BLaER1 (cell line): Measurements from ENCODE around the gene KANK4.

Source experiments
- H3K27ac ChIP-seq: shearing (Covaris generic); formaldehyde crosslinking; 2 replicates; pipeline ENCODE4 v1.8.1; 2022
- H3K27me3 ChIP-seq: shearing (Covaris generic); formaldehyde crosslinking; 2 replicates; pipeline ENCODE4 v1.8.1; 2022
- H3K36me3 ChIP-seq: shearing (Covaris generic); formaldehyde crosslinking; 2 replicates; pipeline ENCODE4 v1.8.1; 2022
- H3K4me1 ChIP-seq: shearing (Covaris generic); formaldehyde crosslinking; 2 replicates; pipeline ENCODE4 v1.8.1; 2022
- H3K4me2 ChIP-seq: shearing (Covaris generic); formaldehyde crosslinking; 2 replicates; pipeline ENCODE4 v1.8.1; 2022
- H3K4me3 ChIP-seq: shearing (Covaris generic); formaldehyde crosslinking; 2 replicates; pipeline ENCODE4 v1.8.1; 2022
- H3K9ac ChIP-seq: shearing (Covaris generic); formaldehyde crosslinking; 2 replicates; pipeline ENCODE4 v1.8.1; 2022
- H3K9me3 ChIP-seq: shearing (Covaris generic); formaldehyde crosslinking; 2 replicates; pipeline ENCODE4 v1.8.1; 2022
- H4K20me1 ChIP-seq: shearing (Covaris generic); formaldehyde crosslinking; 2 replicates; pipeline ENCODE4 v1.8.1; 2022
- Cebpa-rat ChIP-seq: shearing (Covaris generic); IDR thresholded peaks from 2 replicates; pipeline ENCODE4 v1.8.1; 2022

KANK4 gene

DNA sequence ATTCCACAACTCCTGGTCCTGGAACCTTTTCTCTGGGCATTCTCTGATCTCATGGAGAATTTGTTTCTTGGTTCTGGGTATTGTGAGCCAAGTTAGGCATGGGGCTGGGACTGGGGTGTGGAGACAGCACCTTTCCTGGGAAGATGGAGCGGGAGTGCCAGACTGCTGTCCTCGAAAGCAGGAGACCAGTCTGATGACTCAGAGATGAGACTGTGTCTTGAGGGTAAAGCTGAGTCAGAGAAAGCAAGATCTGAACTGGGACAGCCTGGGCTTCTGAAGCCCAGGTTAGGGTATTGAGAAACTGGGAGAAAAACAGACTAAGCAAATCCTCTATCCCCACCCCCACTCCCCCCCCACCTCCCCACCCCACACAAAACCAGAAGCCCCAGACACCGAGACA is 2.2 kb upstream of the KANK4 start:
- H3K27me3 ChIP-seq, result peaks cover 39% of the 10 kb centered on the region
- no peaks in the 10 kb centered on the region for H4K20me1 ChIP-seq
- H3K4me3 ChIP-seq, result no peak overlapping the region
- H3K27ac ChIP-seq, result no peak overlapping the region
- no peak overlapping the region for H3K4me2 ChIP-seq
- peaks cover 23% of the 10 kb centered on the region for H3K9me3 ChIP-seq
- H3K9ac ChIP-seq, result no peak overlapping the region
- no peak for TF ChIP-seq Cebpa-rat
- no peaks in the 10 kb centered on the region for H3K4me1 ChIP-seq
- no peaks in the 10 kb centered on the region for H3K36me3 ChIP-seq

DNA sequence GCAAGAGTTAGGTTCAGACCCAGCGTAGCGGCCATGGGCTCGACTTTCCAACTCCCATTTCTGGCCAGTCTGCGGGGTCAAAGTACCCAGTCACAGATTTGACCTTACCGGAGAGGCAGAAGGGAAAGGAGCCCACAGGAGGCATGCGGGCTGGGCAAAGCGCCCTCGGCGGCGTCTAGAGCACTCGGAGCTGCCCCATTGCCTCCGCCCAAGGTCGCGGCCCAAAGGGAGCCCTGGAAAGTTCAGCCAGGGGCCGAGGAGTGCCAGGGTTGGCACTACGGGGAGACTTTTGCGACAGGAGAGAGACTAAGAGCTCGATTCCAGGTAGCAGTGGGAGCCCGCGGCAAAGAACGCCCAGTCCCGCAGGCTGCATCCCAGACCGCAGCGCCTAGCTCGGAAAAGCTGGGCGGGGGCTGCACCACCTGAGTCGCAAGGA is 896 bp downstream of the KANK4 start:
- Histone ChIP-seq H3K27me3 (peaks cover 39% of the 10 kb centered on the region), H4K20me1 (no peaks in the 10 kb centered on the region), H3K4me1 (no peaks in the 10 kb centered on the region), H3K4me2 (no peak overlapping the region), H3K4me3 (no peak overlapping the region), H3K9me3 (peaks cover 23% of the 10 kb centered on the region), H3K27ac (no peak overlapping the region), H3K9ac (no peak overlapping the region), H3K36me3 (no peaks in the 10 kb centered on the region)
- no peak for TF ChIP-seq Cebpa-rat

DNA sequence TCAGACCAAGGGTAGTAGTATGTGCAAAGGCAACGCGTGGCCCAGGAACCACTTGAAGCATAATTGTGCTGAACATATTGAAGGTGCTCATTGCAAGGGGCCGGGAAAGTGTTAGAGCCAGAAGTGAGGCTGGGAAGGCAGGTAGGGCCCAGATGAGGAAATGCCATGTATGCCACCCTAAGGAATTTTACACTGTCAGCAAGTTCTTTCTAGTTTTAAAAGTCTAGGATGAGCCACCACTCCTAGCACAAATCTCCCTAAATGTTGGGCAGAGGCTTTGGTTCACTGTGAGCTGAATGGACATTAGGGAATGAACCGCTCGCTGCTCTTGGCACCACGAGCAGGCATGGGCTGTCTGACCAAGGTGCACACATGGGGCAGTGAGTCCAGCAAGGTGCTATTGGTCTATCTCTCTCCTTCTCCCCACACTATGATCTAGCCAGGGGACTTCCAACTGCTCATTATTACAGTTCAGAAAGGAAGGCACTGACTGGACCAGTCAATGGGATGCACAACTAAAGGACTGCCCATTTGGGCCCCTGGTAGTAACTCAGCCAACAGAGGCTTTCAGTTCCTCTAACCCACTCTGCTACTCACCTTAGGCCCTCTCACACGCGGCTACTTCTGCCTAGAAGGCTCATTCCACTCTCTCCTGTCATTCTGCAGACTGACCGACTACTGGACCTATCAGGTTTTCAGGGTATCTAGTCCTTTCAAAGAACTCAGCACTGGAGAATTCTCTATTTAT is 2.0 kb downstream of the KANK4 start:
- H3K9me3 ChIP-seq, result peaks cover 23% of the 10 kb centered on the region
- H3K36me3 ChIP-seq, result no peaks in the 10 kb centered on the region
- no peak overlapping the region for H3K27ac ChIP-seq
- H3K9ac ChIP-seq, result no peak overlapping the region
- H3K4me1 ChIP-seq, result no peaks in the 10 kb centered on the region
- H3K27me3 ChIP-seq, result peaks cover 39% of the 10 kb centered on the region
- H3K4me2 ChIP-seq, result no peak overlapping the region
- H3K4me3 ChIP-seq, result no peak overlapping the region
- no peak for TF ChIP-seq Cebpa-rat
- no peaks in the 10 kb centered on the region for H4K20me1 ChIP-seq

DNA sequence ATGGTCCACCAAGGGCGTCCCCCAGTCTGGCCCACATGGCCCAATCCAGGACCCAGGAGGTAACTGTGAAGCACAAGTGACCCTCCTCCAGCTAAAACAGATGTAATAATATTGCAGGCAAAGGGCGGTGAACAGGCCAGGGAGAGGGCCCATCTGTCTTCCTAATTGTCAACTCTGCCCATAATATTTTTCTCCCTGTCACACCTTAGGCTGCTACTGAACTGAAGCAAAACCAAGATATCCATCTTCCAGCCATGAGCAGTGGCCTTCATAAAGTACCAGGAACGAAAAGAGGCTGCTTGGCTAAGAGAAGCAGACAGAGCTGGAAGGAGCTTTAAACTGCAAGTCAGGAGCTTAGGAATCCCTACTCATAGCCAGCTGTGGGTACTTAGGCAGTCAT is 3.1 kb downstream of the KANK4 start:
- no peaks in the 10 kb centered on the region for H3K36me3 ChIP-seq
- H3K27me3 ChIP-seq, result peaks cover 39% of the 10 kb centered on the region
- H3K9ac ChIP-seq, result no peak overlapping the region
- H3K4me2 ChIP-seq, result no peak overlapping the region
- no peaks in the 10 kb centered on the region for H4K20me1 ChIP-seq
- peaks cover 6% of the 10 kb centered on the region for H3K4me1 ChIP-seq
- no peak overlapping the region for H3K27ac ChIP-seq
- TF ChIP-seq Cebpa-rat, result no peak
- H3K4me3 ChIP-seq, result no peak overlapping the region
- H3K9me3 ChIP-seq, result peaks cover 23% of the 10 kb centered on the region

DNA sequence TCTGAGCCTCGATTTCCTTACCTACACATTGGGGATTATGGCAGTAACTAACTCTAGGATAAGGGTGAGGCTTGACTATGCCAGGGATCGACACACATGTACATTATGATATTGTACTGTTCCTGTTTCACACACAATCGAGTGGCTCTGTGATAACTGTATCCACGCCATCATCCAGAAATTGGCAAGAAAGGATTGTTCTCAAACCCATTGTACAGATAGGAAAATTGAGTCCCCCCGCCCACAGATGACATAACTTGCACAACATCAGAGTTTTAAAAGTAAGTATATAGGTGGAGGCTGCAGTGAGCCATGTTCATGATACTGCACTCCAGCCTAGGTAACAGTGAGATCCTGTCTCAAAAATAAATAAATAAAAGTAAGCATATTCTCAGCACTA is 3.8 kb downstream of the KANK4 start:
- no peak overlapping the region for H3K4me2 ChIP-seq
- no peak overlapping the region for H3K9ac ChIP-seq
- H3K4me3 ChIP-seq, result no peak overlapping the region
- no peaks in the 10 kb centered on the region for H3K36me3 ChIP-seq
- peaks cover 7% of the 10 kb centered on the region for H3K4me1 ChIP-seq
- H4K20me1 ChIP-seq, result no peaks in the 10 kb centered on the region
- no peak for TF ChIP-seq Cebpa-rat
- peaks cover 33% of the 10 kb centered on the region for H3K27me3 ChIP-seq
- H3K27ac ChIP-seq, result no peak overlapping the region
- H3K9me3 ChIP-seq, result peaks cover 23% of the 10 kb centered on the region

DNA sequence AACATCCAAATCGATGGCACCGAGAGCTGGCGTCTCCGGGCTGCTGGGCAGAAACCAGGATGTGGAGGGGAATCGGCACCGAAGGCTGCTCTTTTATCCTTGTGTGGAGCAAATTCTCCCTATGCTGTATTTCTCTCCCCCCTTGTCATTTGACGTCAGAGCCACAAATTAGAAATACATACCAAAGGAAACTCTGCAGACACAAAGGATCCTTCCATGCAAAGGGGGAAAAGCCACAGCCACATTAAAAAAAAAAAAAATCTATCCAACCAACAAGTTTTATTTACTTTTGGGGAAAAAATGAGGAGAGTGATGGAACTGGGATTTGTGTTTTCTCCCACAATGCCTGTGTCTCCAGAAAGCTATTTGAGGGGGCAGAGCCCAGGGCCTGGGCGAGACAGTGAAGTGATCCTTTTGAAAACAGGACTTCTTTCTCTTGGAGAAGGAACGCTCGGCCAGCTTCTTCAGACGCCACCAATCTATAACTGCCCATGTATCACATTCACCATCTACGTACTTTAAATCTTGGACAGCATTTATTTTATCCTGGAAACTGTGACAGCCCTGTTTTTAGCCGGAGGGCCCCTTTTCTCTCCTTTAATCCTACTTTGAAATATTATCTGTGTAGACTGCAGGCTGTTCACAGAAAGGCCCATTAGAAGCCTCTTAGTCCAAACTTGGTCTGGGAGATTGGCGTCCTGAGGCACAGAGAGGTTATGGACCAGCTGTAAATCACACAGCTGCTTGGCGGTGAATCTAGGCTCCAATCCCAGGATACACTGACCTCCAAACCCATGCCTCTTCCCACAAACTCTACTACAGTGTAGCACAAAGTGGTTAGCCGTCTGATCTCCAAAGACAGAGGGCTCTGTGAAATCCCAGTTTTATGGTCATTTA is 4.5 kb downstream of the KANK4 start:
- H3K4me2 ChIP-seq, result no peak overlapping the region
- no peak overlapping the region for H3K9ac ChIP-seq
- no peak overlapping the region for H3K27ac ChIP-seq
- H3K9me3 ChIP-seq, result peaks cover 19% of the 10 kb centered on the region
- H3K27me3 ChIP-seq, result peaks cover 27% of the 10 kb centered on the region
- peaks cover 7% of the 10 kb centered on the region for H3K4me1 ChIP-seq
- no peak overlapping the region for H3K4me3 ChIP-seq
- TF ChIP-seq Cebpa-rat, result no peak
- no peaks in the 10 kb centered on the region for H4K20me1 ChIP-seq
- H3K36me3 ChIP-seq, result no peaks in the 10 kb centered on the region

DNA sequence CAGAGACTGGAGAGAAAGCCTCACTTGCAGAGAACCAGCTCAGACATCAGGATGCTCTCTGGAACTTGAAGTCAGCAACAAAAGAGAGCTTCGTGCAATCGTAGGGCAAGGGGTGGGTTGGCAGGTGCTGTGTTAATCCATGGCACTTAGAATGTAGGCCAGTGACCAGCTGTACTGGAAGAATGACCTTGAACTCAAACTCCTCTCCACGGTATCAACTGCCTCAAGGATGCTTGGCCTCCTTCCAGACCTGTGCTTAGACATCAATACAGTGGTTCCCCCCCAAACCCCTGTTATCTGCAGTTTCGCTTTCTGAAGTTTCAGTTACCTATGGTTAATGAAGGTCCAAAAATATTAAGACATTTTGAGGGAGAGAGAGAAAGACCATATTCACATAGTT is 6.5 kb downstream of the KANK4 start:
- H4K20me1 ChIP-seq, result no peaks in the 10 kb centered on the region

DNA sequence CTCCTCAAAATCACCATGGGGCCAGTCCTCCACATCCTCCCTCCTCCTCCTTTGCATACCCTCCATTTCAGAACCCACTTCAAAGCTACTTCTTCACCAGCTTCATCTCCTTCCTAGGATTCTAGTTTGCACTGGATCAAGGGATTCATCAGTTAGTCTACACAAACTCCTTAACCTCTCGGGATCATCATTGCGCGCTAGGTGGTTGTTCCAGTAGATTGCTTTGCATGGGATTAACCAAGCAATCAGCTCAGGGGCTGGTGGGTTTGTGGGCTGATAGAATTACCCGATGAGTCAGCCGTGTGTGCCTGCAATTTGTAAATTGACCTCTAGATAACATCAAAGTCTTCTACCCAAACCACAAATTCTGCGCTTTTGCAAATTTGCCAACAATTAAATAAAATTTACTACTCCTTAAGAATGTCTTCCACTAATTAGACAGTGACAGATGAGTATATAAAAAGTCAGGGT is 7.7 kb downstream of the KANK4 start:
- Histone ChIP-seq H4K20me1 (no peaks in the 10 kb centered on the region), H3K4me3 (no peak overlapping the region), H3K4me1 (peaks cover 20% of the 10 kb centered on the region), H3K27me3 (no peaks in the 10 kb centered on the region), H3K4me2 (0 out of 2 replicates have a peak overlapping the region, but pooled peaks have one; percentile 3), H3K27ac (no peak overlapping the region), H3K9me3 (no peaks in the 10 kb centered on the region), H3K36me3 (no peaks in the 10 kb centered on the region), H3K9ac (no peak overlapping the region)
- TF ChIP-seq Cebpa-rat, result no peak

More for the DNA sequence above, 6.5 kb downstream of the KANK4 start:
- no peak overlapping the region for H3K9ac ChIP-seq
- H3K36me3 ChIP-seq, result no peaks in the 10 kb centered on the region
- no peak overlapping the region for H3K4me3 ChIP-seq
- no peaks in the 10 kb centered on the region for H3K9me3 ChIP-seq
- no peak overlapping the region for H3K27ac ChIP-seq
- H3K4me1 ChIP-seq, result peaks cover 20% of the 10 kb centered on the region
- no peak overlapping the region for H3K4me2 ChIP-seq
- peaks cover 7% of the 10 kb centered on the region for H3K27me3 ChIP-seq
- no peak for TF ChIP-seq Cebpa-rat

DNA sequence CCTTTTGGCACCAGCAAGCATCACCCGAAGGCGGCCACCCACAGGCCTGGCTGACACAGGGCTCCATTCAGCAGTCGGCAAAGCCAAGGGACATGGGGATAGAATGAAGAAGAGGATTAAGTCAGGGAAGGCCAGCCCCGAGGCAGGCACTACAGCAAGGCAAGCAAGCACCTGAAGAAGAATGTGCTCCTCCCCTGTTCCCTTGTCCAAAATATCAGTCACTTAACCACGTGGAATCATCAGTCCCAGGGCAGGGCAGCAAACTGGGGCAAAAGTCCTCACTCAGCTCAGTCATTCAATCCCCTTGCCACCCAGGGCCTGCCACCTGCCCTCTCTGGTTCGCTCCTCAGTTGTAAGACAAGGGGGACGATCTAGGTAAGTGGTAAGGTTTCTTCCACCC is 9.3 kb downstream of the KANK4 start:
- Histone ChIP-seq H3K27me3 (no peaks in the 10 kb centered on the region), H3K36me3 (no peaks in the 10 kb centered on the region), H3K9me3 (no peaks in the 10 kb centered on the region), H3K9ac (no peak overlapping the region), H3K4me2 (no peak overlapping the region), H3K4me3 (no peak overlapping the region), H3K27ac (no peak overlapping the region), H4K20me1 (no peaks in the 10 kb centered on the region), H3K4me1 (peaks cover 20% of the 10 kb centered on the region)
- no peak for TF ChIP-seq Cebpa-rat

DNA sequence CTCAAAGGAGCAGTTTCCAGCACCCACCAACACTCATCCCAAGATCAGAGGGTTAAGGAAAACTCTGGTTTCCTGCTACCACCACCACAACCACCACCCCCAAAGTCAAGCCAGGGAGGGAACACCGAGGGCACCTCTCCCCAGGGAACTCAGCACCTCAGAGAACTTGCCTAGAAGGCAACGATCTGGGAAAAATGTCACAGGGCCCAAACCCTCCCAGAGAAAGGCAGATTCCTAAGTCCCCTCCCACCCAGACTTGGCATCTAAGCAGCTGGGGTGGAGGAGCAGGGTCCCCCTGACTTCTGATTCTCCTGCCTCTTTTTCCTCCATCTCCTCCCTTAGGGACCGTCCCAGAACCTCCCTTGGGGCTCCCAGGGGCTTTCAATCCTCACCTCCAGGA is 10.6 kb downstream of the KANK4 start:
- H3K4me2 ChIP-seq, result peak overlapping the region; percentile 60
- no peak overlapping the region for H3K4me3 ChIP-seq
- H3K27ac ChIP-seq, result no peak overlapping the region
- no peaks in the 10 kb centered on the region for H3K9me3 ChIP-seq
- no peaks in the 10 kb centered on the region for H3K36me3 ChIP-seq
- no peak for TF ChIP-seq Cebpa-rat
- no peaks in the 10 kb centered on the region for H4K20me1 ChIP-seq
- H3K4me1 ChIP-seq, result peaks cover 20% of the 10 kb centered on the region
- H3K9ac ChIP-seq, result no peak overlapping the region
- no peaks in the 10 kb centered on the region for H3K27me3 ChIP-seq
